Stomach (tissue), 9 donors: ENCODE measurements around the gene BRWD1. TPM values are rescaled to one million over a fixed set of nuclear protein-coding genes. Genes with fewer than 3 reads are reported as not detected.

Experiments used
- DNase-seq, 2 donors: peaks; one replicate each; pipeline versions ENCODE4 v3.0.0 to v3.0.0-alpha.2; 2013 to 2019
- H3K27ac ChIP-seq, 5 donors: fragments of 200-600 bp in 4 of 5; sonication (generic) in 4 of 5; one replicate each; pipeline ENCODE4 v1.5.1; 2013 to 2019; ENCODE audit warnings: mild to moderate bottlenecking in 1 of 5, moderate library complexity in 1 of 5
- H3K27me3 ChIP-seq, 3 donors: fragments of 200-600 bp; sonication (generic); one replicate each; pipeline ENCODE4 v1.5.1; 2017 to 2019; ENCODE audit warnings: mixed run types in 1 of 3
- H3K36me3 ChIP-seq, 4 donors: fragments of 200-600 bp; sonication (generic); 1 replicate in 3 of 4; 2 replicates in 1 of 4; pipeline ENCODE4 v1.5.1; 2016 to 2019
- H3K4me1 ChIP-seq, 4 donors: fragments of 200-600 bp; sonication (generic); one replicate each; pipeline ENCODE4 v1.5.1; 2016 to 2019
- H3K4me3 ChIP-seq, 4 donors: fragments of 200-600 bp; sonication (generic) in 3 of 4; one replicate each; pipeline ENCODE4 v1.5.1; 2016 to 2019; ENCODE audit warnings: mild to moderate bottlenecking in 1 of 4
- H3K9me3 ChIP-seq, 4 donors: fragments of 200-600 bp; sonication (generic); one replicate each; pipeline ENCODE4 v1.5.1; 2016 to 2019
- EP300 ChIP-seq: sonication (generic); formaldehyde crosslinking; IDR thresholded peaks from one replicate; pipeline ENCODE4 v1.6.1; 2017; ENCODE audit warnings: antibody characterized with exemption
- POLR2A ChIP-seq, 4 donors: fragments of 450-650 bp; IDR thresholded peaks; one replicate each; pipeline ENCODE4 v1.6.1; 2016; ENCODE audit warnings: antibody characterized with exemption in 4 of 4, control low read depth in 2 of 4, mild to moderate bottlenecking in 1 of 4, moderate library complexity in 1 of 4
- POLR2AphosphoS5 ChIP-seq, 3 donors: sonication (generic); formaldehyde crosslinking; IDR thresholded peaks; one replicate each; pipeline ENCODE4 v1.6.1; 2016; ENCODE audit warnings: antibody characterized with exemption in 3 of 3
- WGBS, 5 donors: extraction: QIAGEN DNeasy Blood & Tissue Kit in 3 of 5; methylation state at CpG; one replicate each; pipeline versions ENCODE4 v1.1.5 to v1.1.7; 2013 to 2018; 5-methylcytosine and 5-hydroxymethylcytosine counted together
- intact Hi-C: fragments of 100-400 bp; cut with DNase I; formaldehyde crosslinking; loops from one replicate; pipeline ENCODE4 v1.15.1; 2023; ENCODE audit warnings: low total_unique reads
- polyA plus RNA-seq, 3 donors: library from polyadenylated mRNA; stranded (reverse); fragments of 200-250 nt; gene quantifications; one replicate each; pipeline ENCODE4 v1.2.3, GENCODE V29; 2013
- total RNA-seq, 5 donors: library from RNA; depleted of rRNA; stranded (reverse); fragments of >200 nt; gene quantifications; one replicate each; pipeline versions ENCODE4 v1.1.0 to v1.2.3, GENCODE V29; 2014 to 2016
- TF ChIP-seq, protein P1 (sequence below), 7 experiments: fragments of 450-650 bp in 4 of 7; fragments of 200-600 bp in 3 of 7; sonication (generic) in 3 of 7; IDR thresholded peaks; one replicate each; pipeline ENCODE4 v1.5.1; 2016 to 2019; ENCODE audit warnings: antibody characterized with exemption in 7 of 7, control low read depth in 2 of 7, mild to moderate bottlenecking in 1 of 7
- donor health status: healthy with polysubstance abuse.
- donor health status: Bipolar disorder and iron deficiency.
- donor health status: healthy.

Gene BRWD1
- total and polyA plus RNA-seq, 8 donors, result 5.9 to 216 (median 56.9) TPM

GRCh38 chr21:39312112-39313041 is 1.1 kb downstream of the BRWD1 start:
- intact Hi-C loops, result no loop called here
- WGBS, 5 donors, result 1 to 4% (median 1%) methylated on average over 20 to 57 of the region's 65 CpGs
- peaks cover 3 to 39% (median 30%) of the 10 kb centered on the region in 4 donors for H3K36me3 ChIP-seq
- H3K4me3 ChIP-seq, result peak overlapping the region; percentile 70 to 95 (median 94)
- peak; percentile 92 to 97 for DNase-seq
- peak overlapping the region; percentile 91 to 98 (median 97) for H3K27ac ChIP-seq
- no peaks in the 10 kb centered on the region for H3K27me3 ChIP-seq
- H3K4me1 ChIP-seq, result peaks cover 17 to 54% (median 34%) of the 10 kb centered on the region in 4 donors
- H3K9me3 ChIP-seq, result no peaks in the 10 kb centered on the region
- TF ChIP-seq, protein P1, sequence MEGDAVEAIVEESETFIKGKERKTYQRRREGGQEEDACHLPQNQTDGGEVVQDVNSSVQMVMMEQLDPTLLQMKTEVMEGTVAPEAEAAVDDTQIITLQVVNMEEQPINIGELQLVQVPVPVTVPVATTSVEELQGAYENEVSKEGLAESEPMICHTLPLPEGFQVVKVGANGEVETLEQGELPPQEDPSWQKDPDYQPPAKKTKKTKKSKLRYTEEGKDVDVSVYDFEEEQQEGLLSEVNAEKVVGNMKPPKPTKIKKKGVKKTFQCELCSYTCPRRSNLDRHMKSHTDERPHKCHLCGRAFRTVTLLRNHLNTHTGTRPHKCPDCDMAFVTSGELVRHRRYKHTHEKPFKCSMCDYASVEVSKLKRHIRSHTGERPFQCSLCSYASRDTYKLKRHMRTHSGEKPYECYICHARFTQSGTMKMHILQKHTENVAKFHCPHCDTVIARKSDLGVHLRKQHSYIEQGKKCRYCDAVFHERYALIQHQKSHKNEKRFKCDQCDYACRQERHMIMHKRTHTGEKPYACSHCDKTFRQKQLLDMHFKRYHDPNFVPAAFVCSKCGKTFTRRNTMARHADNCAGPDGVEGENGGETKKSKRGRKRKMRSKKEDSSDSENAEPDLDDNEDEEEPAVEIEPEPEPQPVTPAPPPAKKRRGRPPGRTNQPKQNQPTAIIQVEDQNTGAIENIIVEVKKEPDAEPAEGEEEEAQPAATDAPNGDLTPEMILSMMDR (IDR thresholded peaks at IDR 0.05), result no peak
- TF ChIP-seq POLR2AphosphoS5 (IDR thresholded peaks at IDR 0.05), result peak in 1 of 3 donors; percentile 61

- no peak overlapping the region for H3K4me3 ChIP-seq
- intact Hi-C loops, result no loop called here
- H3K27ac ChIP-seq, result no peak overlapping the region
- H3K36me3 ChIP-seq, result peaks cover 3 to 43% (median 30%) of the 10 kb centered on the region in 4 donors
- 93 to 96% (median 94%) methylated on average over 7 of the region's 7 CpGs for WGBS, 5 donors
- H3K9me3 ChIP-seq, result no peaks in the 10 kb centered on the region
- no peaks in the 10 kb centered on the region for H3K27me3 ChIP-seq
- TF ChIP-seq POLR2A (IDR thresholded peaks at IDR 0.05) (no peak), POLR2AphosphoS5 (IDR thresholded peaks at IDR 0.05) (no peak), EP300 (no peak)
- TF ChIP-seq, protein P1 (IDR thresholded peaks at IDR 0.05), result no peak
- peaks cover 17 to 46% (median 32%) of the 10 kb centered on the region in 4 donors for H3K4me1 ChIP-seq
- no peak for DNase-seq
Measured at GRCh38 chr21:39311164-39311563, 2.3 kb downstream of the BRWD1 start.

DNA sequence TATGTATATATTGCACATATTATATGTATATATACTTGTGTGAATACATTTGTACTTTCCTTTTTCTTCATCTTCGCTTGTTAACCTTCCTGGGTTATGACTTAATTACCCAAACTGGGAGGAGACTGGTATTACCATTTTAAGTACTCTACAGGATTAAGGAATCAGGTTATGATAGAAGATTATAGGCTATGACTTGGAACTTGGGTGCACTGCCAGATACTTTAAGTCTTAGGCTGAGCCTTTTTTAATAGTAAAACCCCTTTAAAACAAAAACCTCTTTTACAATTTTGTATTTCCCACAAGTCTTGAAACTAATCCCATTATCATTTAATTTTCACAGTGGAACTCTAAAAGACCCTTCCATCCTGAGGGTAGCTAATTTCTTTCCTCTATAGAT is 6.0 kb downstream of the BRWD1 start:
- H3K4me3 ChIP-seq, result no peak overlapping the region
- no peak overlapping the region for H3K27ac ChIP-seq
- peaks cover 8 to 38% (median 25%) of the 10 kb centered on the region in 4 donors for H3K4me1 ChIP-seq
- H3K9me3 ChIP-seq, result no peaks in the 10 kb centered on the region
- no peaks in the 10 kb centered on the region for H3K27me3 ChIP-seq
- 80 to 94% (median 90%) methylated on average over 1 of the region's 1 CpG for WGBS, 5 donors
- H3K36me3 ChIP-seq, result peaks cover 7 to 69% (median 51%) of the 10 kb centered on the region in 4 donors
- DNase-seq, result no peak
- no peak for TF ChIP-seq EP300
- TF ChIP-seq POLR2AphosphoS5 (IDR thresholded peaks at IDR 0.05), result no peak
- TF ChIP-seq, protein P1 (IDR thresholded peaks at IDR 0.05), result no peak
- TF ChIP-seq POLR2A (IDR thresholded peaks at IDR 0.05), result no peak
- intact Hi-C loops, result no loop called here

- Histone ChIP-seq H3K9me3 (peaks cover 0 to 10% (median 1%) of the 10 kb centered on the region in 4 donors), H3K4me1 (peaks cover 0 to 14% (median 6%) of the 10 kb centered on the region in 4 donors), H3K27ac (no peak overlapping the region), H3K36me3 (peaks cover 15 to 84% (median 75%) of the 10 kb centered on the region in 4 donors), H3K4me3 (no peak overlapping the region), H3K27me3 (no peaks in the 10 kb centered on the region)
- intact Hi-C loops, result no loop called here
- WGBS, 5 donors, result 97 to 100% (median 100%) methylated on average over 3 of the region's 3 CpGs
- TF ChIP-seq, protein P1 (IDR thresholded peaks at IDR 0.05), result no peak
- TF ChIP-seq POLR2AphosphoS5 (IDR thresholded peaks at IDR 0.05), result no peak
- no peak for TF ChIP-seq POLR2A (IDR thresholded peaks at IDR 0.05)
- no peak for TF ChIP-seq EP300
- DNase-seq, result no peak
Measured at GRCh38 chr21:39300587-39300986, 12.8 kb downstream of the BRWD1 start.
